SK-N-SH treated with all-trans-retinoic acid at 6 μM for 48 hours (cell line): ENCODE data around the gene RXRA.

Experiments
- CSDC2 ChIP-seq: fragments of 250-450 bp; sonication (Bioruptor Pico); IDR thresholded peaks from 2 replicates; pipeline ENCODE4 v1.5.0; 2020; ENCODE audit warnings: mild to moderate bottlenecking, moderate library complexity
- GLIS3 ChIP-seq: fragments of 250-450 bp; sonication (Bioruptor Pico); IDR thresholded peaks from 2 replicates; pipeline ENCODE4 v1.5.0; 2020; ENCODE audit warnings: mild to moderate bottlenecking, moderate library complexity
- ISL1 ChIP-seq: fragments of 250-450 bp; sonication (Bioruptor Pico); IDR thresholded peaks from 2 replicates; pipeline ENCODE4 v2.1.2; 2022; ENCODE audit warnings: mild to moderate bottlenecking, moderate library complexity
- OSR1 ChIP-seq: fragments of 250-450 bp; sonication (Bioruptor Pico); IDR thresholded peaks from 2 replicates; pipeline ENCODE4 v1.8.0; 2022; ENCODE audit warnings: moderate library complexity, mild to moderate bottlenecking, inconsistent platforms
- PATZ1 ChIP-seq: fragments of 250-450 bp; sonication (Bioruptor Pico); IDR thresholded peaks from 2 replicates; pipeline ENCODE4 v1.8.0; 2020; ENCODE audit warnings: mild to moderate bottlenecking, moderate library complexity, borderline replicate concordance
- SNAI2 ChIP-seq: fragments of 250-450 bp; sonication (Bioruptor Pico); IDR thresholded peaks from 2 replicates; pipeline ENCODE4 v1.5.0; 2020; ENCODE audit warnings: mild to moderate bottlenecking, moderate library complexity
- ZC3H10 ChIP-seq: fragments of 250-450 bp; sonication (Bioruptor Pico); IDR thresholded peaks from 2 replicates; pipeline ENCODE4 v1.5.1; 2021; ENCODE audit warnings: mild to moderate bottlenecking, moderate library complexity
- TF ChIP-seq, protein P1 (sequence below): fragments of 250-450 bp; sonication (Bioruptor Pico); IDR thresholded peaks from 2 replicates; pipeline ENCODE4 v1.8.0; 2021; ENCODE audit warnings: low read depth, mild to moderate bottlenecking, moderate library complexity, borderline replicate concordance

- no peak for TF ChIP-seq ZC3H10 (CRISPR knock-in tag)
- TF ChIP-seq OSR1 (CRISPR knock-in tag): no peak
- no peak for TF ChIP-seq SNAI2 (CRISPR knock-in tag)
- TF ChIP-seq, protein P1, sequence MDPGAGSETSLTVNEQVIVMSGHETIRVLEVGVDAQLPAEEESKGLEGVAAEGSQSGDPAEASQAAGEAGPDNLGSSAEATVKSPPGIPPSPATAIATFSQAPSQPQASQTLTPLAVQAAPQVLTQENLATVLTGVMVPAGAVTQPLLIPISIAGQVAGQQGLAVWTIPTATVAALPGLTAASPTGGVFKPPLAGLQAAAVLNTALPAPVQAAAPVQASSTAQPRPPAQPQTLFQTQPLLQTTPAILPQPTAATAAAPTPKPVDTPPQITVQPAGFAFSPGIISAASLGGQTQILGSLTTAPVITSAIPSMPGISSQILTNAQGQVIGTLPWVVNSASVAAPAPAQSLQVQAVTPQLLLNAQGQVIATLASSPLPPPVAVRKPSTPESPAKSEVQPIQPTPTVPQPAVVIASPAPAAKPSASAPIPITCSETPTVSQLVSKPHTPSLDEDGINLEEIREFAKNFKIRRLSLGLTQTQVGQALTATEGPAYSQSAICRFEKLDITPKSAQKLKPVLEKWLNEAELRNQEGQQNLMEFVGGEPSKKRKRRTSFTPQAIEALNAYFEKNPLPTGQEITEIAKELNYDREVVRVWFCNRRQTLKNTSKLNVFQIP (CRISPR knock-in tag): no peak
- TF ChIP-seq CSDC2 (CRISPR knock-in tag): no peak
- no peak for TF ChIP-seq PATZ1 (CRISPR knock-in tag)
- TF ChIP-seq ISL1 (CRISPR knock-in tag): no peak
- TF ChIP-seq GLIS3 (CRISPR knock-in tag): no peak
Measured at GRCh38 chr9:134449180-134449916, 123.1 kb downstream of the RXRA start.
